ENCODE results near the gene UNC93A.
"Not testable (repeated sequence)": the region's sequence is repeated elsewhere in the genome, so short reads cannot be mapped to it uniquely, and the experiment has no call there.

Gene UNC93A

GRCh38 chr6:167338541-167339117 lies 47.5 kb downstream of the UNC93A start:
- DNase-seq: no peak

GRCh38 chr6:167341038-167341583 lies 50.0 kb downstream of the UNC93A start:
- no peak for DNase-seq

GRCh38 chr6:167341665-167342655 lies 50.8 kb downstream of the UNC93A start:
- DNase-seq: no peak

- no peak for DNase-seq
Observed at GRCh38 chr6:167342879-167343610, 51.9 kb downstream of the UNC93A start.

GRCh38 chr6:167345348-167345747 lies 54.2 kb downstream of the UNC93A start:
- DNase-seq: no peak

- DNase-seq: no peak
Observed at GRCh38 chr6:167345960-167346359, 54.8 kb downstream of the UNC93A start.

- DNase-seq: no peak
Observed at GRCh38 chr6:167347226-167347625, 56.1 kb downstream of the UNC93A start.

GRCh38 chr6:167349631-167350274 lies 58.6 kb downstream of the UNC93A start:
- no peak for DNase-seq

GRCh38 chr6:167350275-167350696 lies 59.2 kb downstream of the UNC93A start:
- DNase-seq: no peak

- peak in 39 of 56 donors; percentile 9 to 77 (median 33) for DNase-seq
Observed at GRCh38 chr6:167350731-167351655, 59.9 kb downstream of the UNC93A start.

- no peak for DNase-seq
Observed at GRCh38 chr6:167351656-167352345, 60.7 kb downstream of the UNC93A start.

- DNase-seq: no peak
Observed at GRCh38 chr6:167356874-167357273, 65.8 kb downstream of the UNC93A start.

GRCh38 chr6:167358394-167358793 lies 67.3 kb downstream of the UNC93A start:
- not testable (repeated sequence) for DNase-seq

- DNase-seq: not testable (repeated sequence)
Observed at GRCh38 chr6:167361170-167361569, 70.1 kb downstream of the UNC93A start.

Measured in amygdala (tissue), 56 donors.